SHP77 treated with DMSO at 0.1 percent for 48 hours (cell line): ENCODE measurements around the gene ST6GALNAC1.

Experiments used
- DNase-seq: peaks from one replicate; lab custom pipeline; 2025; lab: John Stamatoyannopoulos, UW

The ST6GALNAC1 gene

GRCh38 chr17:76676629-76677028 lies 33.1 kb upstream of the ST6GALNAC1 start:
- DNase-seq: no peak

- no peak for DNase-seq
Observed at GRCh38 chr17:76675648-76676047, 32.1 kb upstream of the ST6GALNAC1 start.

- DNase-seq: no peak
Observed at GRCh38 chr17:76674600-76674999, 31.0 kb upstream of the ST6GALNAC1 start.

- DNase-seq: no peak
Observed at GRCh38 chr17:76673729-76674128, 30.2 kb upstream of the ST6GALNAC1 start.

GRCh38 chr17:76672892-76673291 lies 29.3 kb upstream of the ST6GALNAC1 start:
- DNase-seq: no peak

GRCh38 chr17:76672270-76672851 lies 28.8 kb upstream of the ST6GALNAC1 start:
- peak; percentile 14 for DNase-seq

GRCh38 chr17:76671912-76672262 lies 28.3 kb upstream of the ST6GALNAC1 start:
- DNase-seq: no peak

GRCh38 chr17:76671123-76671911 lies 27.8 kb upstream of the ST6GALNAC1 start:
- DNase-seq: peak; percentile 100

GRCh38 chr17:76670718-76671122 lies 27.2 kb upstream of the ST6GALNAC1 start:
- no peak for DNase-seq

- DNase-seq: no peak
Observed at GRCh38 chr17:76670020-76670717, 26.6 kb upstream of the ST6GALNAC1 start.

GRCh38 chr17:76667786-76668453 lies 24.4 kb upstream of the ST6GALNAC1 start:
- no peak for DNase-seq

GRCh38 chr17:76667491-76667755 lies 23.9 kb upstream of the ST6GALNAC1 start:
- no peak for DNase-seq

- no peak for DNase-seq
Observed at GRCh38 chr17:76660656-76661042, 17.1 kb upstream of the ST6GALNAC1 start.

GRCh38 chr17:76659928-76660655 lies 16.5 kb upstream of the ST6GALNAC1 start:
- DNase-seq: no peak

GRCh38 chr17:76658242-76658662 lies 14.7 kb upstream of the ST6GALNAC1 start:
- DNase-seq: no peak

GRCh38 chr17:76657505-76658241 lies 14.1 kb upstream of the ST6GALNAC1 start:
- no peak for DNase-seq

- no peak for DNase-seq
Observed at GRCh38 chr17:76654408-76654807, 10.9 kb upstream of the ST6GALNAC1 start.

- no peak for DNase-seq
Observed at GRCh38 chr17:76650504-76650903, 6.9 kb upstream of the ST6GALNAC1 start.

GRCh38 chr17:76646712-76647111 lies 3.2 kb upstream of the ST6GALNAC1 start:
- no peak for DNase-seq

GRCh38 chr17:76645481-76645880 lies 1.9 kb upstream of the ST6GALNAC1 start:
- DNase-seq: no peak

GRCh38 chr17:76644995-76645394 lies 1.4 kb upstream of the ST6GALNAC1 start:
- no peak for DNase-seq
